ENCODE results near the gene PANK4. TPM values are rescaled to one million over a fixed set of nuclear protein-coding genes. Genes with fewer than 3 reads are reported as not detected.
"Not testable (repeated sequence)": the region's sequence is repeated elsewhere in the genome, so short reads cannot be mapped to it uniquely, and the experiment has no call there.

The PANK4 gene
- total and polyA plus RNA-seq, 3 experiments from 2014 or later, result 25.0 to 46.3 (median 40.3) TPM

DNA sequence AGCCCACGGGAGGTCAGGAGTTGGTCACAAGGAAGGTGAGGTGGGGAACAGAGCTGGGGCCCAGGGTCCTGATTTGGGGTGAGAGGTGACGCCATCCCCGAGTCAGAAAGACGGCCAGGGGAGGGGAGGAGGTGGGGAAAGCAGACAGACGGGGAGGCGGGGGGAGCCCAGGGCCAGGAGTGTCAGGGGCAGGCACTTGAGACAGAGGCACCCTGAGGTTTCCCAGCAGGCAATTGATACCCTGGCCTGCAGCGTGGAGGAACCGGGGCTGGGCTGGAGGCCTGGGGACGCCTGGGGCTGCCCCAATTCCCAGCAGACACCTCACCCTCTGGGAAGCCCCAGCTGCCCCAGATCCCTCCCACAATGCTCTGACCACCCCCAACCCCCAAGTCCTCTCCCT lies 26.7 kb upstream of the PANK4 start:
- H3K4me3 ChIP-seq (ENCODE audit: low read length); POLR2A ChIA-PET; H3K4me3 Mint-ChIP-seq; H3K9me3 ChIP-seq (ENCODE audit: low read length); DNase-seq; H3K36me3 ChIP-seq (ENCODE audit: insufficient read depth, low read length); H3K27ac ChIP-seq (ENCODE audit: low read depth, low read length); H3K9me3 Mint-ChIP-seq; CTCF ChIA-PET; H3K27me3 ChIP-seq (ENCODE audit: insufficient read depth, low read length, poor library complexity, severe bottlenecking); H3K27me3 Mint-ChIP-seq: not testable (repeated sequence)
- Mint-ChIP-seq H3K4me1 (peaks cover 30 to 53% (median 34%) of the 10 kb centered on the region in 3 donors), H3K36me3 (peaks cover 0 to 14% (median 0%) of the 10 kb centered on the region in 3 donors), H3K27ac (peak overlapping the region in 1 of 8 donors; percentile 58)
- peaks cover 41% of the 10 kb centered on the region for H3K4me1 ChIP-seq (ENCODE audit: insufficient read depth, low read length)

DNA sequence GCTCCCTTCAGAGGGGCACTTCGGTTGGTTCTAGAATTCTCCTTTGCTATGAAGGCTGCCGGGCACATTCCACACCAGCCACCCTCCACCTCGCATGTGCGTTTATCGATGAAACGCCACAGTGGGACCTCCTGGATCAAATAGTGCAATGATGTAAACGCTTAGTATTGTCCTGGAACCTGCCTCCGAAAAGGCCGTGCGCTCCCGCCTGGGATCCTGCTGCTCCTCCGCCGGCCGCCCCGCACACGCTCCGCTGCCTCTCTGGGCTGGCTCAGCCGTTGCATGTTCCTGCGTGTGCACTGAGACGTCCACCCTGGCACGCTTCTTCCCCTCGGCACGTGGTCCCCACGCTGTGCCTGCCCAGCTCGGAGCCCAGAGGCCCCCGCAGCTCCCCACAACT lies 25.8 kb upstream of the PANK4 start:
- no peaks in the 10 kb centered on the region for H3K9me3 Mint-ChIP-seq
- no peak overlapping the region for H3K4me3 Mint-ChIP-seq
- H3K4me1 ChIP-seq (ENCODE audit: insufficient read depth, low read length), result peaks cover 40% of the 10 kb centered on the region
- H3K9me3 ChIP-seq (ENCODE audit: low read length), result no peaks in the 10 kb centered on the region
- H3K27ac Mint-ChIP-seq, result peak overlapping the region in 2 of 8 donors; percentile 68 to 97
- H3K27me3 Mint-ChIP-seq, result no peaks in the 10 kb centered on the region
- H3K27ac ChIP-seq (ENCODE audit: low read depth, low read length), result no peak overlapping the region
- DNase-seq, result no peak
- no peak overlapping the region for H3K4me3 ChIP-seq (ENCODE audit: low read length)
- CTCF ChIA-PET, result no interaction called here
- no peaks in the 10 kb centered on the region for H3K27me3 ChIP-seq (ENCODE audit: insufficient read depth, low read length, poor library complexity, severe bottlenecking)
- peaks cover 33 to 50% (median 34%) of the 10 kb centered on the region in 3 donors for H3K4me1 Mint-ChIP-seq
- POLR2A ChIA-PET, result no interaction called here
- H3K36me3 Mint-ChIP-seq, result peaks cover 0 to 11% (median 0%) of the 10 kb centered on the region in 3 donors
- H3K36me3 ChIP-seq (ENCODE audit: insufficient read depth, low read length), result no peaks in the 10 kb centered on the region

DNA sequence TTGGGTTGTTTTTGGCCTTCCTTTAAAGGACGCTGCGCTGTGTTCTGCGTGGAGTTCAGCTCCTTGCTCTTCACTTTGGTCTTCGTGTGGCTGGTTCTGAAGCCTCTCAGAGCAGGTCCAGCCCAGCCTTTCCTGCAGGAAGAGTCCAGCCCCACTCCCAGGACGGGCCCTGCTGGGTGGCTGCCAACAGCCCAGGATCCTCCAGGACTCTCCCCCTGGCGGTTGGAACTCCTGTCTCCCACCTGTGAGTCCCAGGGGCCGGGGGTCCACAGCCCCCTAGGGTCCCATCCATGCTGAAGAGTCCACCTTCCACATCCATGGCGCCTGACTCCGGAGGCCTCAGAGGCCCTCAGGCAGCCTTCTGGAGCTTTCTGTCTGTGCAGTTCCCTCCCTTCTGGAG lies 25.1 kb upstream of the PANK4 start:
- peaks cover 37% of the 10 kb centered on the region for H3K4me1 ChIP-seq (ENCODE audit: insufficient read depth, low read length)
- H3K27ac Mint-ChIP-seq, result peak overlapping the region in 6 of 8 donors; percentile 6 to 97 (median 63)

DNA sequence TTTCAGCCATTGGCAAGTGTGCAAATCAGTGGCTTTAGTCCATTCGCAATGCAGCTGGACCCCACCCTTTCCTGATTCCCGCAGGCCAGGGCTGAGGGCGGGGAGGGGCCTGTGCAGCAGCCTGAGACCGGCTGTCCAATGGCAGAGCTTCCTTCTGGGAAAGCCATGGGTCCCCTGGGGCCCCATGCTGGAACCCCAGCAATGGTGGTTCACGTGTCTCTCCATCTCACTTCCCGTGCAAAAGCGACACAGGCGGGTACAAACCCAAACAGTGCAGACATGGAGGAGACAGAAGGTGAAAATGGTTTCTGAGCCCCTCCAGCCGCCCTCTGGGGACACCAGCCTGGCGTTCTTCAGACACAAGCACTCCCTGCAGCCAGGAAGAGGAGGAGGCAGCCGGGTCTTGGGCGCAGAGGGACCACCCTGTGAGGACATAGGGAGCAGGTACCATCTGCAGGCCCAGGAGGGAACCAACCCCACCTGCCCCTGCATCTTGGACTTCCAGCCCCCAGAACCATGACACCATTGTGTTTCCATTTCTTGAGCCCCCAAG lies 24.0 kb upstream of the PANK4 start:
- Mint-ChIP-seq H3K4me1 (peaks cover 22 to 43% (median 25%) of the 10 kb centered on the region in 3 donors), H3K27ac (peak overlapping the region in 7 of 8 donors; percentile 34 to 97 (median 69)), H3K4me3 (peak overlapping the region in 1 of 7 donors; percentile 18)
- H3K36me3 Mint-ChIP-seq; H3K9me3 ChIP-seq (ENCODE audit: low read length); H3K36me3 ChIP-seq (ENCODE audit: insufficient read depth, low read length); POLR2A ChIA-PET; H3K27ac ChIP-seq (ENCODE audit: low read depth, low read length); CTCF ChIA-PET; H3K4me3 ChIP-seq (ENCODE audit: low read length); H3K27me3 ChIP-seq (ENCODE audit: insufficient read depth, low read length, poor library complexity, severe bottlenecking); H3K27me3 Mint-ChIP-seq; H3K9me3 Mint-ChIP-seq; DNase-seq: not testable (repeated sequence)
- H3K4me1 ChIP-seq (ENCODE audit: insufficient read depth, low read length), result peaks cover 36% of the 10 kb centered on the region

More for the DNA sequence above, 25.1 kb upstream of the PANK4 start:
- H3K27me3 Mint-ChIP-seq; H3K9me3 Mint-ChIP-seq; H3K36me3 Mint-ChIP-seq; H3K4me3 Mint-ChIP-seq; POLR2A ChIA-PET; H3K9me3 ChIP-seq (ENCODE audit: low read length); CTCF ChIA-PET; H3K36me3 ChIP-seq (ENCODE audit: insufficient read depth, low read length); H3K4me3 ChIP-seq (ENCODE audit: low read length); H3K27me3 ChIP-seq (ENCODE audit: insufficient read depth, low read length, poor library complexity, severe bottlenecking); H3K27ac ChIP-seq (ENCODE audit: low read depth, low read length); DNase-seq: not testable (repeated sequence)
- H3K4me1 Mint-ChIP-seq, result peaks cover 32 to 52% (median 33%) of the 10 kb centered on the region in 3 donors

DNA sequence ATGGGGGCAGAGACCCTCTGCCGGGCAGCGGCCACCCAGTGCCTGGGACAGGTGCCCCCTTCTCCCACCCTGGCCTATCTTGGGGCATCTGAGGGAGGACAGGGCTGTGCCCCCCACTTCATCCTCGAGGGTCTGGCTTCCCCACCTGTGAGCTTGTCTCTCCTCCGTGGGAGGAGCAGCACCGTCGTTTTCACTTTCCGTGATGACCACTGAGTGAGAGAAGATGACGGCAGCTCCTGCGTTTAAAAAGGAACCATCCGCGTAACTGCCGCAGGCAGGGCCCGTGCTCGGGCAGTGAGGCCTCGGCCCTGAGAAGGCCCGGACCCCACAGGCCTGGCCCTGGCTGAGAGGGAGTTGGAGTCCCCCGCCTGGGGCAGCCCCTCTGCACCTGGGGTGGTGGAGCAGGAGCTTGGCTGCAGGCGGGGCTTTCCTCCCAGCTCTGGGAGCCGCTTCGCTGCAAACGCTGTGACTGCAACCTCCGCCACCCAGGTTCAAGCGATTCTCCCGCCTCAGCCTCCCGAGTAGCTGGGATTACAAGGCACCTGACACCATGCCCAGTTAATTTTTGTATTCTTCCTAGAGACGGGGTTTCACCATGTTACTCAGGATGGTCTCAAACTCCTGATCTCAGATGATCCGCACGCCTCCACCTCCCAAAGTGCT lies 23.1 kb upstream of the PANK4 start:
- not testable (repeated sequence) for H3K9me3 ChIP-seq (ENCODE audit: low read length); H3K36me3 Mint-ChIP-seq; H3K27me3 ChIP-seq (ENCODE audit: insufficient read depth, low read length, poor library complexity, severe bottlenecking); H3K36me3 ChIP-seq (ENCODE audit: insufficient read depth, low read length); DNase-seq; H3K9me3 Mint-ChIP-seq; H3K27me3 Mint-ChIP-seq
- peaks cover 14 to 42% (median 19%) of the 10 kb centered on the region in 3 donors for H3K4me1 Mint-ChIP-seq
- H3K4me3 Mint-ChIP-seq, result peak overlapping the region in 2 of 7 donors; percentile 92 to 97
- POLR2A ChIA-PET, result interaction anchor here (4.2 to 4.6 kb wide), 3 partner anchors 24 to 137 kb away, joined by 18 to 87 read pairs (median 48); partner anchors contain the start of genes PANK4, PEX10 and PRXL2B
- peaks cover 28% of the 10 kb centered on the region for H3K4me1 ChIP-seq (ENCODE audit: insufficient read depth, low read length)
- peak overlapping the region; percentile 68 for H3K4me3 ChIP-seq (ENCODE audit: low read length)
- CTCF ChIA-PET, result interaction anchor here (1.2 to 10.9 kb wide), 5 partner anchors 9 to 136 kb away, joined by 3 to 134 read pairs (median 27); partner anchors contain the start of genes HES5, PANK4, PEX10 and PRXL2B
- peak overlapping the region; percentile 96 to 100 (median 97) for H3K27ac Mint-ChIP-seq
- H3K27ac ChIP-seq (ENCODE audit: low read depth, low read length), result peak overlapping the region; percentile 92

DNA sequence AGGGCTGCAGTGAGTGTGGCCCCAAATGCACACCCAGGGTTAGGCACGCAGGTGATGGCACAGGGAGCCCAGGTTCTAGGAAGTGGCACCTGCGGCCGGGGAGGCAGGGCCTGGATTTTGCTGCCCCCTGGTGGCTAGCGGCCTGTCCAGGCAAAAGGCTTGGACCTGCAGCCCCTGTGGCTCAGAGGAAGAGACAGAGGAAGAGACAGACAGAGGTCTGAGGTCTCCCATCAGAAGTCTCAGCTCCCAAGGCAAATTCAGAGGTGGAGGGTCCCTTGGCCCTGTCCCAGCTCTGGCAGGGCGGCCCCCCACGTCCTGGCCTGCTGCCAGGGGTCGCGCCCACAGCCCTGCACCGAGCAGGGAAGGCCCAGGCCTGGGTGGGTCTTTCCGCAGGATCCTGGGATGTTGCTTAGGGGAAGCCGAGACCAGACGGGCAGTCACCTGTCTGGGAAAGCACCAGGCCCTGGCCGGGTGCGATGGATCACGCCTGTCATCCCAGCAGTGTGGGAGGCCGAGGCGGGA lies 21.7 kb upstream of the PANK4 start:
- CTCF ChIA-PET, result interaction anchor here (0.9 to 10.9 kb wide), 15 partner anchors 8 to 353 kb away, joined by 3 to 134 read pairs (median 5); partner anchors contain the start of genes FAAP20, HES5, MORN1 and PANK4
- Histone ChIP-seq H3K4me3 (ENCODE audit: low read length) (peak overlapping the region; percentile 96), H3K27ac (ENCODE audit: low read depth, low read length) (peak overlapping the region; percentile 92), H3K9me3 (ENCODE audit: low read length) (no peaks in the 10 kb centered on the region), H3K27me3 (ENCODE audit: insufficient read depth, low read length, poor library complexity, severe bottlenecking) (no peaks in the 10 kb centered on the region), H3K4me1 (ENCODE audit: insufficient read depth, low read length) (peaks cover 39% of the 10 kb centered on the region), H3K36me3 (ENCODE audit: insufficient read depth, low read length) (no peaks in the 10 kb centered on the region)
- Mint-ChIP-seq H3K9me3 (no peaks in the 10 kb centered on the region), H3K4me3 (peak overlapping the region; percentile 91 to 98 (median 94)), H3K36me3 (peaks cover 0 to 2% (median 0%) of the 10 kb centered on the region in 3 donors), H3K27ac (peak overlapping the region; percentile 96 to 100 (median 97)), H3K4me1 (peaks cover 13 to 44% (median 18%) of the 10 kb centered on the region in 3 donors), H3K27me3 (no peaks in the 10 kb centered on the region)
- peak; percentile 75 to 88 (median 77) for DNase-seq
- POLR2A ChIA-PET, result interaction anchor here (0.6 to 4.6 kb wide), 13 partner anchors 8 to 353 kb away, joined by 3 to 87 read pairs (median 7); partner anchors contain the start of genes FAAP20, MORN1, PANK4 and PEX10

DNA sequence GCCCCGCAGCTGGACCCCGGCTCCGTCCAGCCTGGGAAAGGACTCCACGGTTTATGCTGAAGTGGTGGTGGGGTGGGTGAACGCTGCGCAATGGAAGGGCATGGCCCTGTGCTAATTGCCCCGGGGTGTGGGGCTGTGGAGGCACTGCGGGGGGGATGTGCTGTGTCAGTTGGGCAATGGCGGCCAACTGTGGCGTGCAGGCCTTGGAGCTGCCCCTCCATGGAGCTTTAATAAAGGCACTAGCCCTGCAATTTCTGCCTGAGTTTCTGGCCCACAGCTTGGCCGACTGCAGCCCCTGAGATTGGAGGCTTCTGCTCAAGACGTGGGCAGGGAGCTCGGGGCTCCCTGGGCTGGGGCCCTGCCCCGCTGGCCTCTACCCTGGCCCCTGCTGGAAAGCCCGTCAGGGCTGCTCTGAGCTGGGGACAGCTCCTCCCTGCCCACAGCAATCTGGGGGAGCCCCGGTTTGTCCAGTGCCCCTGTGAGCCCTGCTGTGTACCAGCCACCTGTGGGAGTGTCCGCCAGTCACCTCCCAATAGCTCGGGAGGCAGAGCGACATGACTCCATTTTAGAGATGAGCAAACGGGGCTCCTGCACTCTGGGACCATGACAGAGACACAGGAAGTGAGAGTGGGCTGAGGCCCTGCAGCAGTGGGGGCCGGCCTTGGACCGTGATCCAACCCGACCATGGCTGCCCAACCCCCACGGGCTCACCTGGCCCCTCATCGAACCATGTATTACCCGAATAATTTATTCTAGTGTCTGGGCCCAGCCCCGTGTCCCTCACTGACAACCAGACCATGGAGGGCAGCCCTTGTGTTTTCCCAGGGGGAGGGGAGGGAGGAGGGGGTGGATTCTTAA lies 21.0 kb upstream of the PANK4 start:
- Histone ChIP-seq H3K36me3 (ENCODE audit: insufficient read depth, low read length) (no peaks in the 10 kb centered on the region), H3K4me3 (ENCODE audit: low read length) (peak overlapping the region; percentile 96), H3K4me1 (ENCODE audit: insufficient read depth, low read length) (peaks cover 40% of the 10 kb centered on the region), H3K27ac (ENCODE audit: low read depth, low read length) (peak overlapping the region; percentile 92), H3K27me3 (ENCODE audit: insufficient read depth, low read length, poor library complexity, severe bottlenecking) (no peaks in the 10 kb centered on the region), H3K9me3 (ENCODE audit: low read length) (no peaks in the 10 kb centered on the region)
- CTCF ChIA-PET, result interaction anchor here (0.8 to 10.9 kb wide), 16 partner anchors 9 to 356 kb away, joined by 3 to 134 read pairs (median 5); partner anchors contain the start of genes FAAP20, HES5, MORN1 and PANK4
- H3K27ac Mint-ChIP-seq, result peak overlapping the region; percentile 96 to 100 (median 97)
- POLR2A ChIA-PET, result interaction anchor here (0.7 to 4.6 kb wide), 13 partner anchors 9 to 352 kb away, joined by 3 to 87 read pairs (median 6); partner anchors contain the start of genes FAAP20, MORN1, PANK4 and PEX10
- H3K36me3 Mint-ChIP-seq, result peaks cover 0 to 2% (median 0%) of the 10 kb centered on the region in 3 donors
- H3K4me3 Mint-ChIP-seq, result peak overlapping the region; percentile 91 to 98 (median 94)
- H3K4me1 Mint-ChIP-seq, result peaks cover 13 to 44% (median 18%) of the 10 kb centered on the region in 3 donors
- DNase-seq, result peak; percentile 36 to 75 (median 51)
- H3K9me3 Mint-ChIP-seq, result no peaks in the 10 kb centered on the region
- no peaks in the 10 kb centered on the region for H3K27me3 Mint-ChIP-seq

Measured in CD8-positive, alpha-beta memory T cell (primary cell).